ENCODE measurements around the gene PTGIS. TPM values are rescaled to one million over a fixed set of nuclear protein-coding genes. Genes with fewer than 3 reads are reported as not detected.
"Not testable (repeated sequence)": the region's sequence is repeated elsewhere in the genome, so short reads cannot be mapped to it uniquely, and the experiment has no call there.

The PTGIS gene
- total RNA-seq (5.3 and 7.8 TPM in 2 replicates), polyA plus RNA-seq (2.1 and 6.1 TPM in 2 replicates)

GRCh38 chr20:49567421-49568277 lies at the start of gene PTGIS:
Gene PTGIS, minus strand, starts transcription at chr20:49568137. Its CDS starts 21 bp downstream, at chr20:49568116.
- no peak for TF ChIP-seq CTCF (IDR thresholded peaks at IDR 0.05; ENCODE audit: low read depth, low read length)
- DNase-seq (ENCODE audit: low read depth in 1 of 2, low spot score in 1 of 2) = peak; percentile 63 to 80
- no peaks in the 10 kb centered on the region for H3K27me3 ChIP-seq
- H3K27ac ChIP-seq = no peak within 1 kb of the TSS
- peak within 1 kb of the TSS; percentile 57 for H3K4me3 ChIP-seq
- H3K4me1 ChIP-seq (ENCODE audit: low read depth) = no peaks in the 10 kb centered on the region
- H3K36me3 ChIP-seq = no peaks in the 10 kb centered on the region
- no peaks in the 10 kb centered on the region for H3K9me3 ChIP-seq (ENCODE audit: low read depth)

- not testable (repeated sequence) for H3K4me1 ChIP-seq (ENCODE audit: low read depth); H3K27me3 ChIP-seq; H3K9me3 ChIP-seq (ENCODE audit: low read depth); DNase-seq (ENCODE audit: low read depth in 1 of 2, low spot score in 1 of 2); H3K4me3 ChIP-seq; H3K36me3 ChIP-seq; H3K27ac ChIP-seq
Measured at GRCh38 chr20:49617394-49617793, 49.5 kb upstream of the PTGIS start.

GRCh38 chr20:49616154-49617007 lies 48.4 kb upstream of the PTGIS start:
- Histone ChIP-seq H3K4me3 (no peak overlapping the region), H3K9me3 (ENCODE audit: low read depth) (no peaks in the 10 kb centered on the region), H3K4me1 (ENCODE audit: low read depth) (no peaks in the 10 kb centered on the region), H3K36me3 (no peaks in the 10 kb centered on the region), H3K27ac (no peak overlapping the region), H3K27me3 (no peaks in the 10 kb centered on the region)
- no peak for TF ChIP-seq CTCF (IDR thresholded peaks at IDR 0.05; ENCODE audit: low read depth, low read length)
- no peak for DNase-seq (ENCODE audit: low read depth in 1 of 2, low spot score in 1 of 2)

- TF ChIP-seq CTCF (IDR thresholded peaks at IDR 0.05; ENCODE audit: low read depth, low read length) = no peak
- Histone ChIP-seq H3K27me3 (no peaks in the 10 kb centered on the region), H3K4me1 (ENCODE audit: low read depth) (no peaks in the 10 kb centered on the region), H3K27ac (no peak overlapping the region), H3K4me3 (no peak overlapping the region), H3K36me3 (no peaks in the 10 kb centered on the region), H3K9me3 (ENCODE audit: low read depth) (no peaks in the 10 kb centered on the region)
- no peak for DNase-seq (ENCODE audit: low read depth in 1 of 2, low spot score in 1 of 2)
Measured at GRCh38 chr20:49615401-49616153, 47.6 kb upstream of the PTGIS start.

GRCh38 chr20:49615051-49615400 lies 47.1 kb upstream of the PTGIS start:
- not testable (repeated sequence) for H3K4me1 ChIP-seq (ENCODE audit: low read depth); H3K27ac ChIP-seq; H3K4me3 ChIP-seq; H3K27me3 ChIP-seq; DNase-seq (ENCODE audit: low read depth in 1 of 2, low spot score in 1 of 2); H3K9me3 ChIP-seq (ENCODE audit: low read depth); H3K36me3 ChIP-seq

- no peaks in the 10 kb centered on the region for H3K9me3 ChIP-seq (ENCODE audit: low read depth)
- no peak overlapping the region for H3K4me3 ChIP-seq
- H3K36me3 ChIP-seq = no peaks in the 10 kb centered on the region
- DNase-seq (ENCODE audit: low read depth in 1 of 2, low spot score in 1 of 2) = no peak
- H3K4me1 ChIP-seq (ENCODE audit: low read depth) = no peaks in the 10 kb centered on the region
- no peak for TF ChIP-seq CTCF (IDR thresholded peaks at IDR 0.05; ENCODE audit: low read depth, low read length)
- no peaks in the 10 kb centered on the region for H3K27me3 ChIP-seq
- no peak overlapping the region for H3K27ac ChIP-seq
Measured at GRCh38 chr20:49614338-49615050, 46.6 kb upstream of the PTGIS start.
